OCI-LY7 (cell line): ENCODE results near the gene FAM241A.

Source experiments
- EZH2phosphoT487 ChIP-seq: fragments of 200-600 bp; sonication (generic); IDR thresholded peaks from 2 replicates; pipeline ENCODE4 v1.6.1; 2018; ENCODE audit warnings: low read depth, borderline replicate concordance, mild to moderate bottlenecking, mixed run types, antibody characterized with exemption, low read length, moderate library complexity, mixed read lengths
- TF ChIP-seq, protein P1 (sequence below): fragments of 200-600 bp; sonication (generic); conservative IDR thresholded peaks from 2 replicates; pipeline ENCODE4 v1.5.1; 2014; ENCODE audit warnings: mild to moderate bottlenecking, antibody characterized with exemption, low read length, moderate library complexity, mixed read lengths

GRCh38 chr4:112152521-112152920 is 7.3 kb downstream of the FAM241A start:
- TF ChIP-seq, protein P1, sequence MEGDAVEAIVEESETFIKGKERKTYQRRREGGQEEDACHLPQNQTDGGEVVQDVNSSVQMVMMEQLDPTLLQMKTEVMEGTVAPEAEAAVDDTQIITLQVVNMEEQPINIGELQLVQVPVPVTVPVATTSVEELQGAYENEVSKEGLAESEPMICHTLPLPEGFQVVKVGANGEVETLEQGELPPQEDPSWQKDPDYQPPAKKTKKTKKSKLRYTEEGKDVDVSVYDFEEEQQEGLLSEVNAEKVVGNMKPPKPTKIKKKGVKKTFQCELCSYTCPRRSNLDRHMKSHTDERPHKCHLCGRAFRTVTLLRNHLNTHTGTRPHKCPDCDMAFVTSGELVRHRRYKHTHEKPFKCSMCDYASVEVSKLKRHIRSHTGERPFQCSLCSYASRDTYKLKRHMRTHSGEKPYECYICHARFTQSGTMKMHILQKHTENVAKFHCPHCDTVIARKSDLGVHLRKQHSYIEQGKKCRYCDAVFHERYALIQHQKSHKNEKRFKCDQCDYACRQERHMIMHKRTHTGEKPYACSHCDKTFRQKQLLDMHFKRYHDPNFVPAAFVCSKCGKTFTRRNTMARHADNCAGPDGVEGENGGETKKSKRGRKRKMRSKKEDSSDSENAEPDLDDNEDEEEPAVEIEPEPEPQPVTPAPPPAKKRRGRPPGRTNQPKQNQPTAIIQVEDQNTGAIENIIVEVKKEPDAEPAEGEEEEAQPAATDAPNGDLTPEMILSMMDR, result no peak
- TF ChIP-seq EZH2phosphoT487, result no peak
